A673 (cell line): ENCODE results near the gene SERPINA9.

ENCODE experiments used
- CTCF ChIP-seq: fragments of 300-800, 200-600 bp; sonication (generic); conservative IDR thresholded peaks from 2 replicates; pipeline ENCODE4 v1.5.1; 2017; ENCODE audit warnings: low read depth, mild to moderate bottlenecking, antibody characterized with exemption, low read length, moderate library complexity, mixed read lengths
- EZH2 ChIP-seq: fragments of 200-600 bp; sonication (generic); IDR thresholded peaks from 2 replicates; pipeline ENCODE4 v1.6.1; 2017; ENCODE audit warnings: borderline replicate concordance, low read depth, mild to moderate bottlenecking, mixed read lengths, antibody characterized with exemption, low read length; ENCODE audit not compliant: poor library complexity, severe bottlenecking

GRCh38 chr14:94465042-94465441 lies 11.0 kb downstream of the SERPINA9 start:
- TF ChIP-seq CTCF (no peak), EZH2 (no peak)
